ENCODE results near the gene BSN.

- TF ChIP-seq SMC3 (IDR thresholded peaks at IDR 0.05): no peak
- no peak for TF ChIP-seq JUN (IDR thresholded peaks at IDR 0.05)
- TF ChIP-seq EHF (CRISPR knock-in tag; IDR thresholded peaks at IDR 0.05): no peak
- TF ChIP-seq HDAC2 (IDR thresholded peaks at IDR 0.05): no peak
- no peak for TF ChIP-seq RAD21 (conservative IDR thresholded peaks at IDR 0.05 in 1 of 2, IDR thresholded peaks at IDR 0.05 in 1 of 2)
- no peak for TF ChIP-seq EP300 (IDR thresholded peaks at IDR 0.05)
- TF ChIP-seq CTCF (IDR thresholded peaks at IDR 0.05): no peak
- TF ChIP-seq MAX (IDR thresholded peaks at IDR 0.05): no peak
These were observed 107.0 kb downstream of the BSN start for GRCh38 chr3:49661281-49661680.
